ENCODE measurements around the gene RHEBL1. TPM values are rescaled to one million over a fixed set of nuclear protein-coding genes. Genes with fewer than 3 reads are reported as not detected.
A peak's percentile ranks its signal among the peaks of the same experiment; 100 is the strongest.
"Not testable (repeated sequence)": the region's sequence is repeated elsewhere in the genome, so short reads cannot be mapped to it uniquely, and the experiment has no call there.

RHEBL1 gene
- total RNA-seq, 1 experiment from 2014 or later: 0.99 TPM

DNA sequence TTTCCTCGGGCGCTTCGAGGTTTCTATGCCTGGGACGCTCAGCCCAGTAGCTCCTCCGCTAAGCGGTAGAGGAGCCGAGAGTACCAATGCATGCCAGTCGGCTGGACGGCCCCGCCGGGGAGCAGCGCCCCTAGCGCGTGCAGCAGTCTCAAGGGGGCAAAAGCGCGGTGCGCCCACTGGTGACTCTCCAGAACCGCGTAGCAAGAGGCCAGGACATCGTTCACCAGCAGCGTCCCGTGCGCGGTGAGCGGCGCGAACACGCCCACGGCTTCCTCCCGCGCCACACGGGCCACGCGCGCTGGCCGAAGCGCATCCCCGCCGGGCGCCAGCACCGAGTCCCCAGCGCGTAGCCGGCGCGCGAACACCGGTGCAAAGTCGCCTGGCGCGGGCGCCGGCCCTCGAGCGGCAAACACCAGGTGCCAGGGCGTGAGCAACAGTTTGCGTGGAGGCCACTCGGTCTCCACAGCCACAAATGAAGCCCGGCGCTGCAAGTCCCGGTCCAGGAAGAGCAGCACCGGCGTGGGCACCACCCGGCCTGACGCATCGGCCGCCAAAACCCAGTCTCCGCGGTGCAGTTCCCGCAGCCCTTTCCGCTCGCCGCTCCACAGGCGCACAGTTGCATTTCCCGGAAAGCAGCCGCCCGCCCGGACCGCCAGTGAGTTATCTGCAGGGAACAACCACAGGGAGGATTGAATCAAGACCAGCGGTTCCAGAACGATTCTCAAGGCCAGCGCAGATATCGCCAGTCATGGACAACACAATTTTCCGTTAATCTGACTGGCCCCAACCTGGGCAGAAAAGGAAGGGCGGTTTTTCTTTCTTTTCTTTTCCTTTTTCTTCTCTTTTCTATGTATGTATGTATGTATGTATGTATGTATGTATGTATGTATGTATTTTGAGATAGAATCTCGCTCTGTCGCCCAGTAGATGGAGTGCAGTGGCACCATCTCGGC is 20.3 kb upstream of the RHEBL1 start:
- no peak for DNase-seq (ENCODE audit: low spot score)

DNA sequence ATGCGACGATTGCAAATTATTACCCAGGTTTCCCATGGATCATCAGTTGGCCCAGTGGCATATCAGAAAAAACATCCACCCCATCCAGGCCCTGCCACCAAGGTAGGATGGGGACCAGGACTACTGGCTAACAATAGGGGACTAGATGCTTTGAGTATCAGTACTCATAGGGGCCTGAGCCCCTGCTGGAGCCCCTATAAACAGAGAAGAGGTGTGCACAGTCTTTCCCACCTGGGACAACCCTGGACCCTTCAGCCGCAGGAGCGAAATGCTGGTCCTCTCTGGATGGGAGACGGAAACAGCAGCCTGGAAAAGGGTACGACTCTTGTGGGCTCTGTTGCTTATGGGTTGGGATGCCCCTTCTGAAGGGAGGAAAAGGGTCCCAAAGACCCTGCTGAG is 19.2 kb upstream of the RHEBL1 start:
- DNase-seq (ENCODE audit: low spot score): no peak

DNA sequence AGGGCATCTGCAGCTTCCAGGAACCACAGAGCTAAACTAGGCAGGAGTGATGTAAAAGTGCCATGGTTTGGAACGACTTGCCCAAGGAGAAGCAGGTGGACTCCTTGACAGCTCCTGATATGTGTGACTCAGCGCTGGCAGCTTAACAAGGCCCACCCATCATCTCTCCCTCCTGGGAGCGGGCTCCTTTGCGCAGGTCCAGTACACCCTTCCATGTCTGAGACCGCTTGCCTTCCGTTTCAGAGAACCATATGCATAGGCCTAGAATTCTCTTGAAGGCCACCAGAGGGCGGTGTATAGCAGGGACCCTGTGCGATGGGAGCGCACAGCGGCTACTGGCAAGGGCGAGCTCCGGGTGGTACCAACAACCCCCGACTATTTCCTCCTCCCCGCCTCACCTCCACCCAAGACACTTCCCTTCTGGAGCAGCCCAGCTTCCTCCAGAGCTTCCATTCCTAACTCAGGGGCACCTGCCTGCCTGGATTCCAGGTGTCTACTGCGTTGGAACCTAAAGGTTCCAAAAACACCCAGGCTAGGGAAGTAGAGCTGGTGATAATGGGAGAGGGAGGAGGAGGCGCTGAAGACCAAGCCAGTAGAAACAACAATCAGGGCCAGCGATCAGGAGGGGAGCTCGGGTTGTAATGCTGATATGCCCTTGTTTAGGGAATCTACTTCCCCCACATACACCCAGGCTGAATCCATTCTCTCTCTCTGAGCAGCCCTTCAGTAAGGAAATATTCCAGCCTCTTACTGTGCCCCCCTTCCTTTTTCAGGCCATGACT is 18.6 kb upstream of the RHEBL1 start:
- DNase-seq (ENCODE audit: low spot score): peak; percentile 90

DNA sequence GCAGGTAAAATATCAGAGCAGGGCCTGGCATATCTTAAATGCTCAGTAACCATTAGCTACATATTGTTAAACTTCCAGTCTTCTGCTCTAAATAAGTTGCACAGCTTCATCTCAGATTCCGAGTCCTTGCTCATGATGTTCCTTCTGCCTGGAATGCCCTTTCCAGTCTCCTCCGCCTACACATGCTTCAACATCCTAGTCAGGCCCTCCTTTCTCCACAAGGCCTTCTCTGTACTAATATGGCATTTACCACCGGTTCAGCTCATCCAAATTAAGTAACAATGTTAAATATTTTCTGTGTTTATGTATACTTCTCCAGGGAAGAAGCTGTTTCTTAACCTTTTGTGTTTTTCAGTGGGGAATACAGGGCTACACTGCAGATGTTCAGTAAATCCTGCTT is 16.3 kb upstream of the RHEBL1 start:
- no peak for DNase-seq (ENCODE audit: low spot score)

DNA sequence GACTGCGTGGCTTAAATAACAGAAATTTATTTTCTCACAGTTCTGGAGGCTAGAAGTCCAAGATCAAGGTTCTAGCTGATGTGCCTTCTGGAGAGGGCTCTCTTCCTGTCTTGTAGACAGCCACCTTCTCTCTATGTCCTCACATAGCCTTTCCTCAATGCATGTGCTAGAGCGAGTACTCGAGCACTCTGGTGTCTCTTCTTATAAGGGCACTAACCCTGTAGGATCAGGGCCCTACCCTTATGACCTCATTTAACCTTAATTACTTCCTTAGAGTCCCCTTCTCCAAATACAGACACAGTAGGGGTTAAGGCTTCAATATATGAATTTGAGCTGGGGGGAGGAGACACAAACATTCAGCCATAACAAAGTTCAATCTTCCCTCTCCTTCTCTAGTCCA is 14.7 kb upstream of the RHEBL1 start:
- no peak for DNase-seq (ENCODE audit: low spot score)

DNA sequence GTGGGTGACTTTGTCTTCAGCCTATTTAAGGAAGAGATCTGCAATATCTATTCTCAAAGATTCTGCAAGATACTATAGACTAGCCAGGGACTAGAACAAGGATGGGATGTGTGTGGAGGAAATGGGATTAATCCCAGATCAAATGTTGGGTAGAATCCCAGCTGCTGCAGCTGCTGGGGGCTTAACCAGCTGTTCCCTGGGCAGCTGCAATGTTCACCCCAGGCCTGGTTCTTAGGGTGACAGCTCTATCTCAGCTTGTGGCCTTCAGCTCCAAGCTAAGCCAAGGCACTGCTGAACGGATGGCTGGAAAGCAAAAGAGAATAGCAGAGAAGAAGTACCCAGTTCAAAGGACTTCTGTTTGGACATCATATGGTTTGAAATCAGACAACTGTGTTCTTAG is 10.0 kb upstream of the RHEBL1 start:
- no peak for DNase-seq (ENCODE audit: low spot score)

DNA sequence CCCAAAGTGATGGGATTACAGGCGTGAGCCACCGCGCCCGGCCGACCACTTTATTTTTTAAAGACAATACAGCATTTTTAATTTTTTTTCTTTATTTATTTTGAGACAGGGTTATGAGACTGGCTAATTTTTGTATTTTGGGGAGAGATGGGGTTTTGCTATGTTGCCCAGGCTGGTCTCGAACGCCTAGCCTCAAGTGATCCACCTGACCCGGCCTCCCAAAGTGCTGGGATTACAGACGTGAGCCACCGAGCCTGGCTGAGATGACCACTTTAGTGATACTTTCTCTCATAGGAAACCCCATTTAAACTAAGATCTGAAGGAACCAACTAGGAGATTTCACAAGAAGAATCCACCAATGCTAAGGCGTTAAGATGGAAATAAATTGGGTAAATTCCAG is 1.2 kb upstream of the RHEBL1 start:
- no peak for DNase-seq (ENCODE audit: low spot score)

DNA sequence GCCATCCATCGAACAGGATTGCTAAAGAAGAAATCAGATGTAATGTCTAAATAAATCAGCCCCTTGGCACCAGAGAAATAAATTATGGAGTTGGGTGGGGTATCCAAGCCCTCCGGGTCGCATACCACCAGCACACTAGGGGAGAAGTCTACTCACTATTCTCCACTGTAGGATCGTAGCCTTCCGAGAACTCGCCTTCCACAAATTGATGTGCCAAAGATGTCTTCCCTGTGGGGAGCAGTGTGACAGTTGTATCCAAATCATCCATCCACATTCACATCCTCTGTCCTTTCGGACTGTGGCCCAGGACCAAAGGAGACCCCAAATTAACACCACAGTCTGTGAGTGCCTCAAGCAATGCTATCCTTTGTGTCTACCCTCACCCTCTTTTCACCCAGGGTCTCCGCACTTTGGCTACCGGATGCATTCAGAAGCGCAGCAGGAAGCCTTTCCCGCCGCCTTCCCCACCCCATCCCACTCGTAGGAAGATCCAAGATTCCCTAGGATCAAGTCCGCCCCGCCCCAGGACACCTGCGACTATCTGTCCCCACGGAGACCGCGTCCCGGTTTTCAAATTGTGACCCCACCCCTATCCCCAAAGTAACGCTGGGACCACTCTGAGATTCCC is 786 bp downstream of the RHEBL1 start:
- DNase-seq (ENCODE audit: low spot score): no peak

DNA sequence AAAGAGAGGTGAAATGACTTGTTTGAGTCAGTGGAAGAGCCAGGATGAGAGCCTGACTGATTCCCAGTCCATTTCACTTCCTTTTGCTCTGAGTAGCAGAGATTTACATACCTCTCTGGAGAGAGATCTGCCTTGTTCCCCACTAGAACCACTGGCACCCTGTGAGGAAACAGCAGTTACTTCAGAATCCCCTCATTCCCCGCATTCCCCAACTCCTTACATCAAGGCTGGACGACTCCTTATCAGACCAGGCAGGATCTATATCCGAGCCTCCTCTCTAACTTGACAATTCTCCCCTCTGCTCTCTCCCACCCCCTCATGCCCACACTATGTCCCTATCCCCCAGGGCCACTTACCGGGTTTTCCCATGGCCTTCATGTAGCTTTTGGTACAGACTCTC is 3.7 kb downstream of the RHEBL1 start:
- no peak for DNase-seq (ENCODE audit: low spot score)

DNA sequence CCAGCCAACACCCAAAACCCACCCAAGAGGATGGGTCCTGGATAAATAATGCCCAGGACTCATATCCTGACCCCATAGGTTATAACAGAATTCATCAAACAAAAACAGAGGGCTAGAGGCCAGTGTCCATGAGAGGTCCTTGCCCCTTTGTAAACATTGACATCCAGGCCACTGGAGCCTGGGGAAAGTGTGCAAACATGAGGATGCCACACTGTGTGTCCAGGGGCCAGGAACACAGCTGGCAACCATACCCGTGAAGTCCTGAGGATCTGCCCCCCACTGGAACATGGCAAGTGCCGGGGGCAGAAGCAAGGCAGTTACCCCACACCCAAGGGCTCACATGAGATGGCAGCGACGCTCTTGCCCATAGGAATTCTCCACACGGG is 5.0 kb downstream of the RHEBL1 start:
- DNase-seq (ENCODE audit: low spot score): no peak

DNA sequence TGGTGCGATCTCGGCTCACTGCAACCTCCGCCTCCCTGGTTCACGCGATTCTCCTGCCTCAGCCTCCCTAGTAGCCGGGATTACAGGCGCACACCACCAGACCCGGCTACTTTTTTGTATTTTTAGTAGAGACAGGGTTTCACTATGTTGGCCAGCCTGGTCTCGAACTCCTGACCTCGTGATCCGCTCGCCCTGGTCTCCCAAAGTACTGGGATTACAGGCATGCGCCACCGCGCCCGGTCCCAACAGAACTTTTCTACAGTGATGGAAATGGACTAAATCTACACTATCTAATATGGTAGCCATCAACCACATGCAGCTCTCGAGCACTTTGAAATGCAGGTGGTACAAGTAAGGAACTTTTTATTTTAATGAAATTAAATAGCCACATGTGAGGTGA is 7.9 kb downstream of the RHEBL1 start:
- not testable (repeated sequence) for DNase-seq (ENCODE audit: low spot score)

DNA sequence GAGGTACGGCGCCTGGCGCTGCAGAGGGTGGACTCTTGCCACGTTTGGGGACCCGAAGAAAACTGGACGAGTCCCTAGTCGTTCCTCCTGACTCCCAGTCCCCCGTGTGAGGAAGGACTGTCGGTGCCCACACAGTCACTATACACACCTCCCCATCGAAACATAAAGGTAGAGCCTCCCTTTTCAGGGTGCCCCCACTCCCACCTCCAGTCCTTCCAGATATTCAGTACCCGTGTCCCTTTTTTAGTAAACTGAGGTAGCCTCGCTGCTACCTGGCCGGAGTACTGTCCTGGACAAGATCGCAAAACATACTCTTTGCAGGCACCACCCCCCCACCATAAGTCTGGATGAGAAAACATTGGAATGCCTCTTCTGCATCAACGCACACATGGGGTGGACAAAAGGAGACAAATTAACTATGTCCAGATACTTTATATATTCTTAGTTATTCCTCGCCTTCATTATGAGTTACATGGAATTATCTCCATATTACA is 8.6 kb downstream of the RHEBL1 start:
- DNase-seq (ENCODE audit: low spot score): no peak

DNA sequence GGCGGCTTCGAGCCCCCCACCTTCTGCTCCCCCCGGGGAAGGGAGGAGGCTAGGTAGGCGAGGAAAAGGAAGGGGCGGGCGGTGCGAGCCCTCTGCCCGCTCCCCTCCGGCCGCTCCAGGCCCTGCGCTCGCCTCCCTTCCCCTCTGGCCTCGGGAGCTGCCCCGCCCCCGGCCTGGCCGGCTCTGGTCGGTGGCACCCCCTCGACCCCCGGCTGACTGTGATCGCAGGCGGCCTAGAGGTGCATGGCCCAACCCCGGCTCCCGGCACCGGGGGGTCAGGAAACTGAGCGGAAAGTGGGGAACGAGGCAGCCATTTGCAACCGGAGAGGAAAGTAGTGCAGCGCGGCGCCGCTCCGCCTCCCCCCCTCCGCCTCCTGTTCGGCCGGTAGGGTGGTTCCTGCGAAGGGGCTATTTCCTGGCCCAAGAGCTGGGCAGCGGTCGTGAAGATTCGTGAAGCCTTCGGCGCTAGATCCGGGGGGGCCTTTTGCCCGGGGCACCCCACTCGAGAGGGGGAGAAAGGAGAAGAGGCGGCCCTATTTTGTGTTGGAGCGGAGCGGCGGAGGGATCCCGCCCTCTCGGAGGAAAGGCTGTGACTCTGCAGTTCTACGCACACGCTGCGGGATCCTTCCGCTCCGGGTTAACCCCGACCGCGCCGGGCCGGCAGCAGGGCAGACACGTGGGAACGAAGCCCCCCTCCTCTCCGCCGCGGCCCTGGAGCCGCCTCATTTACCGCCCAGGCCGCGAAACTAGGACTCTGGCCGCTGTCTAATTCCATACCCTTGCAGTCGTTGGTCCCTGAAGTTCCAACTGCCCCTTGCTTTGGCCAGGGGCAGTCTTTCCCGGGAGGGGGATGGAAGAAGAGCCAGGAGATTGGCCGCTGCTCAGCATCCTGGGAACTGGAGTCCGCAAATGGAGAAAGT is 9.3 kb downstream of the RHEBL1 start, which contains the start of gene KMT2D:
Gene KMT2D, minus strand, starts transcription at position 558 of the 920 bp plus-strand sequence. CDS start 5,470 bp downstream, outside the sequence.
- peak; percentile 89 for DNase-seq (ENCODE audit: low spot score)

DNA sequence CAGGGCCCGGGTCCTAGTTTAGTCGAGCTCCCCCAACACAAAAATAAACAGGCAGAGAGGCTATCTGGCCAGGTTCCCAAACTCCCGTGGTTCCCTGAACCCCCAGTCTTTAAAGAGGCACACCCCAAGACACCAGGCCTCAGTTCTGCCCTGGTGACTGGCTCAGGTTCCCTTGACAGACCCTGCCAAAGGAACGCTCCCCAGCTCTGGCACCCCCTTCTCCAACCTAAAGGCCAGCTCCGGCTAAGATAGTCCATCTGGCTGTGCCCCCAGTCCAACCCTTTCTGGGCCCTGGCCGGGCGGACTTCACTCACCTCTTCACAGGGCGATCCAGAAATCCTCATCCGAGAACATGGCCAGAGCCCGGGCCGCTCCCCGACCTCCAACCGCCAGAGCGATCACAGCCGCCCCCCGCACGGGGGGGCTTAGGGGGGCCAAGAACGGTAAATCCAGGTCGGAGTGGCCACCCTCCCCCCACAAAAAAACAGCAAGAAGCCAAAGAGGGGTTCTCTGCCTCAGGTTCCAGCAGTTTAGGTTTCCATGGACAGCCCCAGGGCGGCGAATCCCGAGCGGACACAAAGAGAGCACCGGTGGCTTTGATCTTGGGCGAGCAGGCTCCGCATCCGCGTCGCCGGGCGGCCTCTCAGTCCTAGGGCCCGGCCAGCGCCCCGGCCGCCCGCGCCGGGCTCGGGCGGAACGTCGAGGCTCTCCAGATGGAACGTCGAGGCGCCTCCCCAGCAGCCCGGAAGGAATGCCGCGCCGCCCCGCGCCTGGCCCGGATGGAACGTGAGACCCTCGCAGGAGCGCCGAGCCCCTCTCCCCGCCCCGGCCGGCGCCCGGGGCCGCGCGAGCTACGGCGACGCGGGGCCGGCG is 10.2 kb downstream of the RHEBL1 start:
- DNase-seq (ENCODE audit: low spot score): no peak

DNA sequence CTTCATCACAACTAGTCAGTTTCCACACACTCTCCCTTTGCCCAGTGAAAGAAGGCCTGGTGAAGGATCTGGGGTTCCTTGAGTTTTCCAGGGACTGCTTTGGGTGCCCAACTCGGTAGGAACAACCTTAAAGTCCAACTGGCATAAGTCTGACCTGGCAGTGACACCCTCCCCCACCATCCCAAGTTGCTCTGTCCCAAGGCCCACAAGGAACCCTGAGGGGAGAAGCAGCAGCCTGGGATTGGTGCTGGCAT is 10.8 kb downstream of the RHEBL1 start:
- no peak for DNase-seq (ENCODE audit: low spot score)

DNA sequence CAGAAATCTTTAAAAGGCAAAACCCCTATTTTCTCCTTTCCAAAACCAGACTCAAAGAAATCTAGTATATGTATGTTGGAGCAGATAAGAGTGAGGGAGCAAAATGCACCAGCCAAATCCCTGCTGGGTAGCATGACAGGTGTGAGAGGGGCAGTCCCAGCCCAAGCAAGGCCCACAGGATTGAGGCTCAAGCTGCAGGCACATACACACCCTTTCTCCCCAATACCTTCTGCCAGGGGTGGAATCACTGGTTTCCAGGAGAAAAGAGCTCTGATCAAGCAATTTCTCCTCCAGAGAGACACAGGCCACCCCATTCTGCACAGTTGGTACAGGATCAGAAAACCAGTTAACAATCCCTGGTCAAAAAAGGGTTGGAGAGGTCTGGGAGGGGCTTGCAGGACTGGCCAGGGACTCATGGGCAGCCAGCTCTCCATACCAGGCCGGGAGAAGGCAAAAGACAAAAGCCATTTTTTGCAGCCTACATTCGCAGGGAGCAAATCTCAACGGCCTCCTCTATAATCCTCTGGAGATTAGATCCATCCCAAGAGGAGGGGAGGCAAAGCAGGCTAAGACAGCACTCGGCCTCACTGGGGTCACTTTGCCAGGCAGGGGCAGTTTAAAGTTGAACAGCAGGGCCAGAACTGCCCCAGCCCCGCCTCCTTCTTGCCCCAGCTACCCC is 11.3 kb downstream of the RHEBL1 start:
- no peak for DNase-seq (ENCODE audit: low spot score)

DNA sequence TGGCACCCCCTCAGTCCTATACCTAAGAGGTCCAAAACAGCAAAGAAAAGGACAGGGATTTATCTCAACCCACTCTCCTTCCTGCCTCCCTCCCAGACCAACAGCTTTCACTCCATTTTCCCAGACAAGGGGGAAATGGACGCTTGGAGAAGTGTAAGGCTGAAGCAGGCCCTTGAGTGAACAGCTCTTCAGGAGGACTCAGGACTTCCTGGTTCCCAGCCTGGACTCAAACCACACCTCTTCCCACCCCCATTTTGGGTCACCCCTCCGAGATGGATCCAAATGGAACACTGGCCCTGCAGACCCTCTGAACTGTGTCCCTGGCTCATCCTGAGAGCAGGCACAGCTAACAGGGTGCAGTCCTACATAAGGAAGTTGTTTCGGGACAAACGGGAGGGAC is 11.9 kb downstream of the RHEBL1 start:
- DNase-seq (ENCODE audit: low spot score): no peak

DNA sequence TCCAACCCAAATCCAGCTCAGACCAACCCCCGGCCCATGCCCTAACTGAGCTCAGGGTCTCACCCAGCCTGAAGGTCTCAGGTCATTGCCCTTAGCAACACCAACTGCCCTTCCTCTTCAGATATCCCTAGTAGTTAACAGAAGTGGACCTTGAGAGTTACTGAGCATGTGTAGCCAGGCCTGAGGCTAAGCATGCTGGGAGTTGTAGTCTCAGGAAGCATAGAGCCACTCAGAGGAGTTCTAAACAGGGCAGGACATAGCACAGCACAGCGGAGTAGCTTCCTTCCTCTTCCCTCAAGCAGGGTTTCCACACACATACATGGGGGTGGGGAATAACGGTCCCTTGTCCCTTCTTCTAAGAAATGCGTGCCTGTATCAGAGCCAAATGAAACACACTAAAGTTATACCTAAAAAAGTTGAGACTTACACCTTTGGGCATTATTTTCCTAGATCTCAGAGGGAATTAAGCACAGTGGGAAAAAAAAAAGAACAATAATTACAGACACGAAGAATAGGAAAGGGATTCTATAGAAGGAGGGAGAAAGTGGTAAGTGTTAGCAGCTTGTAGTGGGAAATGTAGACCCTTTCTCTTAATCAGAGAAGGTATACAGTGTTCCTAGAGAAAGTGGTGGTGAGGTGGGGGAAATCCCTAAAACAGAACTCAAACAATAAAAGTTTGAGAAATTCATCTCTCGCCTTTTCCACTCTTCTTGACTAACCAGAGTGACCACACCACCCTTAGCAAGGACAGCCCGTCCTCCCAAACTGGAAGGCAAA is 13.6 kb downstream of the RHEBL1 start:
- DNase-seq (ENCODE audit: low spot score): peak; percentile 31

DNA sequence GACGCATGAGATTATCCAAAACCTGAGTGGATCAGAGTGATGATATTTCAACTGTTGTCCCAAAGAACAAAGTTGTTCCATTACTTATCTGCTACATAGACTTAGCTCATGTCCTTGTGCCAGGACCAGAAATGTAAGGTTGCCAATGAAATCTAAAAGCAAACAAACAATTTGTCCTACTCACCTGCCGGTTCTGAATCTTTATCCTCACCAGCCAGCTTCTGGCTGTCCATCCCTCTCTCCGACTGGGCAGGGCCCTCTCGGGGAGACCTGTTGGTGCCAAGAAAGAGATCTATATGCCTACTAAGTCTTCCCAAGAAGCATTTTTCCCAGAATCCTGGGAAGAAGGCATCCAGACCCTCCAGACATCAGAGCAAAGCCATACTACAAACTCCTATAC is 14.7 kb downstream of the RHEBL1 start:
- no peak for DNase-seq (ENCODE audit: low spot score)
